Renal cortical epithelial cell (primary cell): ENCODE data around the gene RAB44. TPM values are rescaled to one million over a fixed set of nuclear protein-coding genes. Genes with fewer than 3 reads are reported as not detected.

Experiments used
- DNase-seq: peaks from one replicate; pipeline ENCODE4 v3.0.0-alpha.2; 2011; ENCODE audit warnings: low read depth
- total RNA-seq: library from RNA; depleted of rRNA; stranded (reverse); fragments of >200 nt; gene quantifications from 2 replicates; pipeline ENCODE4 v1.2.3, GENCODE V29; 2014

The RAB44 gene
- total RNA-seq, 1 donor from 2014 or later = not detected

DNA sequence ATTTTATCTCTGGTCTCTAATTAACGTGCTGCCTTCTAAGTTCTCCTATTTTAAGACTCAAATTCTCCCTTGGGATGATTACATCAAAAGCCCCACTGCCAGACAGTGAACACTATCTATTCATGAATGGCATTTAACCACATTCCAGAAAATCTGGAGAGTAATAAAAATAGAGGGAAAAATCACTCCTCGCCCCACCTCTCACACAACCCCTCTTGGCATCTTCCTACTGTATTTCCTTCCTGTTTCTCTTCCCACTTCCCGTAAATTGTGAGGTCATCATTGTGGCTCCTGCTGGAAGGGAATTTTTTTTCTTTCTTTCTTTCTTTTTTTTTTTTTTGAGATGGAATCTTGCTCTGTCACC is 31.5 kb downstream of the RAB44 start:
- no peak for DNase-seq

DNA sequence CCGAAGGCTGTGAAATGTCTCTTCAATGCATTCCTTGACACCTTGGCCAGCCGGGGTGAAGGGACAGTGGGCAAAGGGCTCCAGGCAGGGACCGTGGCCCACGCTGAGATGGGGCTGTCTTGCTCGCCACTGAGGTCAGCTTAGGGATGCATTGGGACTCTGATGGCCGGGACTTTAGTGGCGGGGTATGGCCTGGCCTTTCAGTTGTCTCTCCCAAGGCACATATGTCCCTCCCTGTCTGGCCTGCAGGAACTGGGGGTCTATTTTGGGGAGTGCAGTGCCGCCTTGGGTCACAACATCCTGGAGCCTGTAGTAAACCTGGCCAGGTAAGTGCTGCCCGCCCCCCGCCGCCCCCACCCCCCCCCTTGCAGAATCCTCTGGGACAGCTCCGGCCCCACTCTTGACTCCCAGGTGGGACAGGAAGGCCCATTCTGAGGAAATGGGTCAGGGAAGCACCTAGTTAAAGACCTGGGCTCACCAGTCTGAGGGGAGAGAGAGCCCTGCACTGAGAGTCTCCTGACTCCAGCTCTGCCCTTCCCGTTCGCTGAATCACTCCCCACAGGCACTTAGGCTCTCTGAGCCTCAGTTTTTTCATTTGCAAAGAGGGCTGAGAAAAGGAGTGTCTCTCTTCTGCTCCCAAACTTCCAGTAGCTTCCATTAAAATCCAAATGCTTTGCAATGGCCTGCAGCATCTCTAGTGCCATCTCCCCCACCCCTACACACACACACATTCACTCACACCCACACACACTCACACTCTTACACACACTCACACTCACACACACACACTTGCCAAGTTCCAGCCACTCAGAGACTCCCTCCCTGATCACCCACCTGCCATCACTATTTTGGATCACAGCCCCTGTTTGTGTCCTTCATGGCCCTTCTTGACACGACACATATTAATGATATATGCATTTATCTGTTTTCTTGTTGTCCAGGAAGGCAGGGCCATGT is 33.1 kb downstream of the RAB44 start:
- DNase-seq = no peak

DNA sequence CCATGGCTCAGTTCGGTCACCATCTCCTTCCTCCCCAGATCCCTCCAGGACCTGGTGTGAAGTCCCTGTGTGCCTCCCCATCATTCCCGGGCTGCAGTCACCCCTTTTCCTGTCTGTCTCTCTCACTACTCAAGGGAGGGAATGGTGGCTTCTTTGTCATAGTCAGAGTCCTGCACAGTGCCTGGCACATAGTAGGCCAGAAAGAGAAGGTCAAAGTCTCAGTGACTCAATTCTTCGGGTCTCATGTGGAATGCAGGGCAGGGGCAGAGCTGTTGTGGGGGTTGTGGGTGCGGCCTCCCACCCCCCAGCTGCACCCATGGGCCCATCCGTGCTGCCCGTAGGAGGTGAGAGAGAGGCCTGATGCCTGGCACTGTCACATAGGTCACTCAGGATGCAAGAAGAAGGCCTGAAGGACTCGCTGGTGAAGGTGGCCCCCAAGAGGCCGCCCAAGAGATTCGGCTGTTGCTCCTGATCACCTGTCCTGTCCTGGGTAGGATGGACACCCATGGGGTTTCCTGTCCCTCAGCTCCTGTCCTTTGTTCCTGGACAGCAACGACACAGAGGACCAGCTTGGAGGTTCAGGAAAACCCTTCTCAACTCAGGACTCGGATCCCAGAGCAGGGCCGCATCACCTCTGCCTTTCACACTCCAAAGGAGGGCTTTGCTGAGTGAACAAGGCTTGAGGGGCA is 34.1 kb downstream of the RAB44 start:
- DNase-seq = no peak

DNA sequence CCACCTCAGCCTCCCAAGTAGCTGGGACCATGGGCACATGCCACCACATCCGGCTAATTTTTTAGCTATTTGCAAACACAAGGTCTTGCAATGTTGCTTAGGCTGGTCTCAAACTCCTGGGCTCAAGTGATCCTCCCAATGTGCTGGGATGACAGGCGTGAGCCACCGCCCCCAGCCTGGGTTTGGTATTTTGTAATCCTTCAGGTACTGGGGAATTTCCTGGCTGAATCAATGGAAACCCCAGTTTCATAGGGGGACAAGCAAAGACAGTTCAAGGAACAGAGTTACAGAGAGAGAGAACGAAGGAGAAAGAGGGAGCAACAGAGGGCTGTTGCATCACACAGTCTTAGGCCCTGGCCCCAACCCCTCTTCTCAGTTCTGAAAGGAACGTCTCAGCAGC is 35.7 kb downstream of the RAB44 start:
- DNase-seq = no peak

DNA sequence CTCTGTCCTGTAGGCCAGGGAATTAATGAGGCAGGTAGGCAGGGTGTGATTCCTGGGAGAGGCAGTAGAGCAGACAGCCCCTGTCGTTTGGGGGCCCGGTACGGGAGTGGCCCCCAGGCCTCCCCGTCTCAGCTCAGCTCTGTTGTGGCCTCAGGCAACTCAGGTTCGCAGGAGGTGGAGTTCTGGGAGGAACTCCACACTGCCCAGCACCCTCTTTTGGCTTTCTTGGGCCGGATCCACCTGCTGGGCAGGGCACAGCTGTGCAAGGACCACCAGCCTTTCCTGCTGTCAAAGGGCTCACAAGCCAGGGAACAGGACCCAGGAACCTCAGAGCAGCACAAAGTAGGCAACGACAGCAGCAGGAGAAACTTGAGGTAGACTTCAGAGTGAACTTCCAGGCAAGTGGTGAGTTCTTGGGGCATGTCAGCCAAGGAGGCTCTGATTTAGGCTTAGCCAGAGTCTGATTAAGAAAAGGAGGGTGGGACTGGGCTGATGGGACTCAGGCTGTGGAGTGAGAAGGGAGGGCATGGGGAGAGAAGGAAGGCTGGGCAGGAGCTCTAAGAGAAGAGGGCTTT is 36.9 kb downstream of the RAB44 start:
- no peak for DNase-seq

DNA sequence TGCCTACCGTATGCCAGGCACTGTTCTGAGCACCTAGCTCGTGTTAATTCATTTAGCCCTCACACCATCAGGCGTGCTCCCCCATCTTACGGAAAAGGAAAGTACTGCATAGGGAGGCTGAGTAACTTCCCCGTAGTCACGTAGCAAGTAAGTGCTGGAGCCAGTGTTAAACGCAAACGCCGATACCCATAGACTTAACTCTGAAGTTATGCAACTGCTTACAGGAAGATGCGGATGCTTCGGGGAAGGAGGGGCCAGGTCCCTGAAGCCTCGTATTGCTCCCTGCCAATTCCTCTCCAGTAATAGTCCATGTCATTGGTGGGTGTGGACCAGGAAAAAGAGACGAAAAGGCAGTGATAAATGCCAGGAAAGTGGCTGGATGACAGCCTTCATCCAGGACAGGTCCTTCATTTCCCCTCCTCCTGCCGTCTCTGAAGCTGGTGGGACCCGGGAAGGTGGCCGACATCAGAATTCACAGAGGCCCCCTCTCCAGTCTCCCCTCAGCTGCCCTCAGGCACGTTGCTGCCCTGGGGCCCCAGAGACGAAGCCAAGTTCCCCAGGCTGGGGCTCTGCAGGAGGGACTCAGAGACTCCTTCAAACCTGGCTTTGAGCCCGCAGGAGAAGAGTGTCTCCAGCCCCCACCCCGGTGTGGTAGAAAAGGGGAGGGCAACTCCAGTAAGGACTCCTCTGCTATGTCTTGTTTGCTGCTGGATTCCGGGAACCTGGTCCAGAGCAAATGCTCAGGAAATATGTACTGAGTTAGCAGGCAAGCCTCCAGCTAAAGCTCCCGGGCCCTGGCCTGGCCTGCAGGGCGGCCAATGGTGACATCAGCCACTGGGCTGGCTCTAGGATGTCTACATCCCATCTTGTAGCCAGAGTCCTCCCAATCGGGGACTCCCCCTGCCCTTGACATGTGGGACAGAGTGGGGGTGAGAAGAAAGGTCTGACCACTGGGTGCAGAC is 37.8 kb downstream of the RAB44 start:
- DNase-seq = peak; percentile 74

DNA sequence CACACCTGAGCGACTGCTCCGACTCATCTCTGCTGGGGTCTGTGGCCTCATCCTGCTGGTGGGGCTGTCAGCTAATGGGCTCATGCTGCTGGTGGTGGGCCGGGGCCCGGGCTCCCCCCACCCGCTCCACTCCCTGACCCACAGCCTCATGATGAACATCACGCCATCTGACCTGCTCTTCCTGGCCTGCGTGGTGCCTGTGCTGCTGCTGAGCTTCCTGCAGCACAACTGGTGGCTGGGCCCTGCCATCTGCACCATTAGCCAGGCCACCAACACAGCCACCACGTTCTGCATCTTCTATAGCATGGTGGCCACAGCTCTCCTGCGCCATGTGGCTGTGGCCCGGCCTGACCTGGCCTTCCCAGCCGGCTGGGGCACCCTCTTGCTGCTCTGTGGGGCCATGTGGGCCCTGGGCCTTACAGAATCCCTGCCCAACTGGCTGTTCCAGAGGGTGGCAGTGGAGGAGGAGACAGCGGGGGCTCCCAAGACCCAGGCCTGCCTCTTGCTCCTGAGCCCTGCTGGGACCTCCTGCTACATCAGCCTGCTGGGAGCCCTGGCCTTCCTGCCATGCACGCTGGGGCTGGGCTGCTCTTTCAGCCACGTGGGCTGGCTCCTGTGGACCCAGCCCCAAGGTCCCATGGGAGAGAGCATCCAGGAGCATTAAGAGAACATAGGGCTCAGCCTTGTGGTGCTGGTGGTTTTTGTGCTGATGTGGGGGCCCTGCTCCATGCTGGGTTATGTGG is 39.6 kb downstream of the RAB44 start:
- DNase-seq = no peak

DNA sequence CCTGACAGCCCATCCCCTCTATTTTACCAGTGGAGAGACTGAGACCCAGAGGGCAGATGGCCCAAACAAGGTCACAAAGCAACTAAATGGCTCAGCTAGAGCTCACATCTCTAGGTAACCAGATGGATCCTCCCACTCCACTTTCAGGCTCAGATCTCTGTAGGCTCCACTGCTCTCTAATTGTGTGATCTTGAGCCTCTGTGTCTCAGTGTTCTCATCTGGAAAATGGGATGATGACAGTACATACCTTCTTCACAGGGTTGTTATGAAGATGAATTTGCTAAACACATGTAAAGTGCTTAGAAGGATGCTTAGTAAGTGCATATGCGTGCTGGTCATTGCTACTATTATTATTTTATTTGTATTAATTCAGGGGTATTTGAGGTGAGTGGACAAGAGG is 40.5 kb downstream of the RAB44 start:
- DNase-seq = no peak

DNA sequence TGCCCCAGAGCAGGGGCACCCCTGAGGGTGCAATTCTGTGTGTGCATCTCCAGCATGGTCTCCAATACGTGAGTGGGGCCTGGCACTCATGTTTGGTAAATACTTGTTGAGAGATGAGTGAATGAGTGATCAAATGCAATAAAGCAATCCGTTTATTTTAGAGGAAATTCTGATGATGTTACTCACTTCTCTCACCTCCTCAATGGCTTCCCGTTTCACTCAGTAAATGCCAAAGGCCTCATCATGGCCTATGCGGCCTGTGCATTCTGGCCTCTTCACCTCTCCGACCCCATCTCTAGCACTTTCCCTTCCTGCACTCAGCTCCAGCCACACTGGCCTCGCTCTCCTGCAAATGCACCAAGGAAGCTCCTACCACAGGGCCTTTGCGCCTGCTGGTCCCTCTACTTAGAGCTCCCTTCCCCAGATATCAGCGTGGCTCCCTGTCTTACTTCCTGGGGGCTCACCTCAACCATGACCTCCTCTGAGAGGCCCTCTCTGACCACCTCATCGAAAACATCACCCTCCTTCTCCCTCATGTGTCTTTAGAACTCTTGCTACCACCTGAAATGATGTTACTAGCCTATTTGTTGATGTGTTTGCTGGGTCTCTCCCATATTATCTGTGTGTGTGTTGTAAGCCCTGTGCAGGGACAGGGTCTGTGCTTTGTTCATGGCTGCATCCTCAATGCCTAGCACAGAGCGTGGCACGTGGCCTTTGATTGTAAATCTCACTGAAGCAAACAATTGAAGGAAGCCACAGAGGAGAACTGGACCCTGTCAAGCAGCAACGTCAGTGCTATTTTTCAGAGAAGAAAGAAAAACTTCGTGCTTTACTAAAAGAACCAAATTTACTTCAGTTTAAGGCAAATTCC is 42.6 kb downstream of the RAB44 start:
- DNase-seq = no peak

DNA sequence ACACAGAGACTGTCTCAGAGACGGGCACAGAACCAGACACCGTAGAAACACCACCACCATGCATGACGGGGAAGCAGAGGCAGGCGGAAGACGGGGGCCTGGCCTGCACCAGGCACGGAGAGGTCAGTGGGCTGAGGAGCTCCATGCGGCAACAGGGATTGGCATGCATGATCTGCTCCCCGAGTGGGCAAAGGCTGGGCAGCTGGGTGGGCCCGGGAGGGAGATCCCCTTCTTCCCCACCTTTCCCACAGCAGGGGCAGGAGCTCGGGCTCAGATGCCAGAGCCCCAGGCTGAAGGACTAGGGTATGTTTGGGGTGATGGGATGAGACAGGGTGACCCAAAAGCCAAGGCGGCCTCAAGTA is 43.2 kb downstream of the RAB44 start:
- DNase-seq = no peak

DNA sequence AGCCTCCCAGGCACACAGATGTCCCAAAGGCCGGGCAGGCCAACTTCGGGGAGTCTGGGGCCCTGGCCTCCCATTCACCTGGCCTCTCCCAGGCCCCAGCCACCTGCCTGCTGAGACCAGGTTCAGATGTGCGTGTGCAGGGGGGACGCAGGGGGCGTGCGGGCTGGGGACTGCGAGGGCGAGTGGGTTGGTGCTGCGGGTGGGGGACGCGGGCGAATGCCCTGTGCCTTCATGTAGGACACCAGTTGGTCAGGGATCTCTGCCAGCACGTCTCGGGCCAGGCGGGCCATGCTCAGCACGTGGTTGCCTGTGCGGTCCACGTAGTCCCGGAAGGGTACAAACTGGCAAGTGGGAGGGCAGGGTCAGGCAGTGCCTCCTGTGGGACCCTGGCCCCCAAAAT is 44.5 kb downstream of the RAB44 start:
- no peak for DNase-seq

DNA sequence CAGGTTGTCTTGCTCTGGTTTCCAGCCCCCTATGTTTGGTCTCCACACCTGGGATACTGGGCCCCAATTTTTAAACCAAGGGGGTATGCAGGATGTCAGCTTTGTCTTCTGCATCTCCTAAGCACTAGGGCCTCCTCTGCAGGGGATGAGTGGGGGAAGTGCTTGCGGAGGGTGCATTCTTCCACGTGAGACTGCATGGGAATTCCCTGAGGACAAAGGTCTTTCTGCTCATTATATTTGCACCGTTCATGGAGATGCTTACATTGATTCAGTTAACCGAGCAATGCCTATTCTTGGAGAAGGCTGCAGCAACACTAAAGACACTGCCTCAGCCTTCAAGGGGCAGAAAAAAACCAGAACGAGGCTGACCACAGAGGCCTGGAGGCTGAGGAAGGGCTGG is 45.4 kb downstream of the RAB44 start:
- DNase-seq = no peak

DNA sequence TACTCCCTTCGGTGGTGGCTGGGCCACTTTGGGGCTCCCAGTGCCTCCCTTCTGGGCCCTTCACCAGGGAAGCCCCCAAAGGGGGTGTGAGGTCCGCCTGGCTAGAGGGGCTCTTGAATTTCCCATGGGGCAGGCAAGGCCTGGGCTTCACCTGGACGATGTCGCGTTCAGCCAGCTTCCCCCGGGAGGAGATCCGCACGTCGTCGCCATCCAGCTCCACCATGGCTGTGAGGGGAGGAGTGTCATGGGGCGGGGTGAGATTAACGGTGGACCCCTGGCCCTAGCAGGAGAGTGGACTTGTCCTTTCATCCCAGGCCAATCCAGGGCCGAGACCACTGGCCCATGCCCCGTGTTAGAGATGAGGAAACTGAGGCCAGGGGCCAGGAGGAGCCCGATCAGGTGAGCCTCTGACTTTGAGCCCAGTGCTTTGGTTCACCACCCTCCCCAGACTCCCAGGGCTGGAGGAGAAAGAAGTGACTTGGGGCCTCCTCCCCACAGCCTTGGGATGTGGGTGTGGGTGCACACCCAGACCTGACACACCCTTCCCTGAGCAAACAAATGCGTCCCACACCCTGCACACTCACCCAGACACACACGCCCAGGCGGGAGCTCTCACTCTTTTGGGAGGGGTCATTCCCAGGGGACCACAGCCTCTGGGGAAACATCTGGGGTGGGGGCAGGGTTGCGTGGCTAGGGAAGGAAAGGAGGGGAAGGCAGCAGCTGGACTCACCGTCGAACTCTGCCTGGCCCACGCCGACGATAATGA is 46.1 kb downstream of the RAB44 start:
- DNase-seq = no peak

DNA sequence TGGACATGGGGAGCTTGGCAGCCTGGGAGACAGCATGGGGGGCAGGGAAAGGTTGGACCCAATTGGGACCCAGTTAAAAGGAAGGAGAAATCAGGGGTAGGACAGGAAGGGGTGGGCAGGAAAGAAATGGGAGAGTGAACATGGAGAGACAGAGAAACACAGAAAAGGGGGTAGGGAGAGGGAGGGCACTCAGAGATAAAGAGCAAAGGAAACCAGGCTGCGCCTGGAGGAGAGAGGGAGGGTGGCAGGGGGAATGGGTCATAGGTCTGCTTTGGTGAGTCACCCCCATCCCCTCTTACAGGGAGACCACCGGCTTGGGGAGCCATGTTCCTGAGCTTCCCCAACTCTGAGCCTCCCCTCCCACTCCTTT is 46.7 kb downstream of the RAB44 start:
- DNase-seq = no peak

DNA sequence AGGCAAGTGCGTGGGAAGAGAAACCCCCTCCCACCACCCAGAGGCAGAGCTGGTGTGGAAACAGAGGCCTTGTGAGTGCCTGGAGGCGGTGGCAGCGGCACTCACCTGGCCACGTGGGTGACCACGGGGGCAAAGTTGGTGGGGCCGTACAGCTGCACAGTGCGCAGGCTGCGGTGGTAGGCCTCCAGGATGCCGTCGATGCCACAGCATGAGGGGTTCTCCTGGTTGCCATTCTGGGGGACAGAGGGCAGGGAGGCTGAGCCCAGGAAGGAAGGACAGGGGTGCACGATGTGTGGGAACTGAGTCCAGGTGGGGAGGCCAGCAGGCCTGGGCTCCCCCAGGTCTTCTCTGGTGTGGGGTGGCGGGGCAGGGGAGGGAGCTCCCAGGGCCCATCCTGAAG is 47.7 kb downstream of the RAB44 start:
- DNase-seq = no peak

DNA sequence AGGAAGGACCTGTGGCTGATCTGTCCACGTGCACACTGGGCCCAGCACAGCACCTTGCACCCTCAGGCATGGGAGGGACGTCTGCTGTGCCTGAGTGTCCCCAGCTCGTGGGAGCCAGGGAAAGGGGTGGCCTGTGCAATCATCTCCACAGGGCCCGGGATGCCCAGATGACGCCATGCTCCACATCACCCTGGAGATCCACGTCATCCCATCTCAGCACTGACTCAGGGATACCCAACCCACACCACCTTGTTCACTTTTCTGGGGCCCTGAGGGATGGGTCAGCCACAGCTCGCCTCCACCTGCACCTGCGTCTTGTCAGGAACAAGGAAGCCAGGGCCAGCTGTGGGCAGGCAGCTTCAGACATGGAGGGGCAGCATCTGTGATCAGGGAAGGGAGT is 48.2 kb downstream of the RAB44 start:
- DNase-seq = no peak

DNA sequence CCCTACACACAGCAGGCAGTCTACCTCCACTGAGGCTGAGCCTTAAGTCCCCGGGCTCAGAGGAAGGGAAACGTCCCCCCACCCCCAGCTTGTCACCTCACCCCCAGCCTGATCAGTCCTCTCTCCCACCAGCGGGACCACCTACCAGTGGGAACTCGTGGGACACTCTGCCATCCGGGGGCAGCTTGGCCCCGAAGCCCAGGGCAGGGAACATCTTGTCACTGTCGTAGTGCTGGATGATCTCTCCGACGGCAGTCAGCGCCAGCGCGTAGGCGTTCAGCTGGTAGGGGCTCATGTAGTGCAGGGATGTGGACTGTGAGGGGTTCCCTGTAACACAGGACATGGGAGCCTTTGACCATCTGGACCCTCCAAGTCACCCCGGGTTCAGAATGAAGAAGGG is 48.6 kb downstream of the RAB44 start:
- DNase-seq = no peak

DNA sequence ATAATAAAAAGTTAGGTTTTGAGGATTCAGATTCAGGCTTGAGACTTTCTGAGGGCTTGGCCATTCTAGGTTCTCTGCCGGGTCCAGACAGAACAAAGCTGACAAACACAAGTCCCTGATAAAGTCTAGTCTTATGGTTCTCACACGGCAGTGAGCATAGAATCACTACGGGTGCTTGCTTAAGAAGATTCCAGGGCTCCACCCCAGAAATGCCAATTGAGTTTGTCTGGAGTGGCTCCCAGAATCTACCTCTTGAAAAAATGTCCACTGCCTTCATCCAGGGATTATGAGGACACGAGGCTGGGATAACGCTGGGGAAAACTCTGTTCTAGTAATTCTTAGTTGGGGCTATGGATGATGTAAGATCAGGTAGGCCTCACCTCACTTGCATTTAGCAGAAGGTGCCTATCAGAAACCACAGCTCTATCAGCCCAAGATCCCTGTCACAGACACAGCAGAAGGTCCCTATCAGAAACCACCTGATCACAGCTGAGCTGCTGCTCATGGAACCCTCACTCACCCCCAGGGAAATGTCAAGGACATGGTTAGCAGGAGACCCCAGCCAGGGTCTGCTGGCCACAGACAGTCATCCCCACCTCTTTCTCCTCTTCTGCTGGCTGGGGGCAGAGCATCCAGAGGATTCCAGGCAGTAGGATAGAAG is 52.3 kb downstream of the RAB44 start:
- no peak for DNase-seq

DNA sequence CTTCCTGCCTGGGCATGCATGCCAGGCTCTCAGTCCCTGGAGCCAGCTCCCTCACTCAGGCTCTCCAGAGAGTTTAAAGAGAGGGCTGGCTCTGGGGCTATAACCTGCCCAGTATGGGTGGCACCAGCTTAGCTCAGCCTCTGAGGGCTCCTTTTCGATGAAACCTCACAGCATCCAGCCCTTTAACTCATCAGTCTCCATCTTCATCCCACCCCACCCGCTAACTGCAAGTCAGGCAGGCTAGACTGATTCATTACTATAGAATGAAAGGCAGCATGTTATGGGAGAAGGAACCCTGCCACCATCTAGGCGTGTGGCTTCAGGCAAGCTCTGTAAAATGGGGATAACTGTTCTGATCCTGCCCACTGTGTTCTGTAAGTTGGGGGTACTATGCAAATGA is 53.5 kb downstream of the RAB44 start:
- no peak for DNase-seq
